HCT116 (cell line): Measurements from ENCODE around the gene CAPN2.

Source experiments
- ATF3 ChIP-seq: IDR thresholded peaks from 2 replicates; pipeline ENCODE4 v1.6.1; 2012
- EZH2 ChIP-seq: fragments of 200-600 bp; sonication (generic); IDR thresholded peaks from 2 replicates; pipeline ENCODE4 v1.6.1; 2017; ENCODE audit warnings: antibody characterized with exemption, mixed run types
- EZH2phosphoT487 ChIP-seq: fragments of 200-600 bp; IDR thresholded peaks from 2 replicates; pipeline ENCODE4 v1.6.1; 2018; ENCODE audit warnings: antibody characterized with exemption, borderline replicate concordance
- JUND ChIP-seq: IDR thresholded peaks from 2 replicates; pipeline ENCODE4 v1.6.1; 2012
- MAX ChIP-seq: IDR thresholded peaks from 2 replicates; pipeline ENCODE4 v1.6.1; 2012
- POLR2A ChIP-seq: IDR thresholded peaks from 2 replicates; pipeline ENCODE4 v1.7.0; 2011; ENCODE audit warnings: borderline replicate concordance; ENCODE audit not compliant: insufficient read depth, insufficient read length; ENCODE audit errors: extremely low read depth
- POLR2AphosphoS5 ChIP-seq: IDR thresholded peaks from 2 replicates; pipeline ENCODE4 v1.6.1; 2011; ENCODE audit warnings: mild to moderate bottlenecking, low read depth, low read length, moderate library complexity
- RAD21 ChIP-seq: IDR thresholded peaks from 2 replicates; pipeline ENCODE4 v1.6.1; 2012; ENCODE audit warnings: low read depth, mild to moderate bottlenecking
- SP1 ChIP-seq: IDR thresholded peaks from 2 replicates; pipeline ENCODE4 v1.6.1; 2012; ENCODE audit warnings: low read depth
- TCF7L2 ChIP-seq: IDR thresholded peaks from 2 replicates; pipeline ENCODE4 v1.7.0; 2011; ENCODE audit warnings: borderline replicate concordance, inconsistent platforms; ENCODE audit not compliant: insufficient read depth, insufficient read length; ENCODE audit errors: extremely low read depth
- YY1 ChIP-seq: IDR thresholded peaks from 2 replicates; pipeline ENCODE4 v1.6.1; 2011; ENCODE audit warnings: low read length, low read depth, moderate library complexity, mild to moderate bottlenecking; ENCODE audit not compliant: insufficient replicate concordance; ENCODE audit errors: extremely low read depth
- ZFX ChIP-seq: fragments of 450-650 bp; IDR thresholded peaks from 2 replicates; pipeline ENCODE4 v1.6.1; 2017
- ZNF274 ChIP-seq: fragments of 200-500 bp; sonication (Bioruptor generic); IDR thresholded peaks from 2 replicates; pipeline ENCODE4 v1.6.1; 2014; ENCODE audit warnings: mild to moderate bottlenecking, low read depth, low read length, inconsistent platforms
- TF ChIP-seq, protein P1 (sequence below), 3 experiments: fragments of 200-600 bp in 1 of 3; sonication (generic) in 1 of 3; IDR thresholded peaks in 2 of 3; conservative IDR thresholded peaks in 1 of 3; 2 replicates each; pipeline ENCODE4 v1.5.1; 2012 to 2017; ENCODE audit warnings: low read depth in 2 of 3, low read length in 2 of 3, antibody characterized with exemption in 1 of 3, borderline replicate concordance in 1 of 3, control low read depth in 1 of 3, mild to moderate bottlenecking in 1 of 3, mixed read lengths in 1 of 3, mixed run types in 1 of 3, moderate library complexity in 1 of 3; ENCODE audit not compliant: insufficient read depth in 1 of 3

- TF ChIP-seq JUND (no peak), ATF3 (no peak), EZH2 (no peak), POLR2A (no peak), ZNF274 (no peak), EZH2phosphoT487 (no peak), ZFX (no peak), TCF7L2 (no peak), RAD21 (no peak), MAX (no peak), SP1 (no peak), YY1 (no peak), POLR2AphosphoS5 (no peak)
- TF ChIP-seq, protein P1, sequence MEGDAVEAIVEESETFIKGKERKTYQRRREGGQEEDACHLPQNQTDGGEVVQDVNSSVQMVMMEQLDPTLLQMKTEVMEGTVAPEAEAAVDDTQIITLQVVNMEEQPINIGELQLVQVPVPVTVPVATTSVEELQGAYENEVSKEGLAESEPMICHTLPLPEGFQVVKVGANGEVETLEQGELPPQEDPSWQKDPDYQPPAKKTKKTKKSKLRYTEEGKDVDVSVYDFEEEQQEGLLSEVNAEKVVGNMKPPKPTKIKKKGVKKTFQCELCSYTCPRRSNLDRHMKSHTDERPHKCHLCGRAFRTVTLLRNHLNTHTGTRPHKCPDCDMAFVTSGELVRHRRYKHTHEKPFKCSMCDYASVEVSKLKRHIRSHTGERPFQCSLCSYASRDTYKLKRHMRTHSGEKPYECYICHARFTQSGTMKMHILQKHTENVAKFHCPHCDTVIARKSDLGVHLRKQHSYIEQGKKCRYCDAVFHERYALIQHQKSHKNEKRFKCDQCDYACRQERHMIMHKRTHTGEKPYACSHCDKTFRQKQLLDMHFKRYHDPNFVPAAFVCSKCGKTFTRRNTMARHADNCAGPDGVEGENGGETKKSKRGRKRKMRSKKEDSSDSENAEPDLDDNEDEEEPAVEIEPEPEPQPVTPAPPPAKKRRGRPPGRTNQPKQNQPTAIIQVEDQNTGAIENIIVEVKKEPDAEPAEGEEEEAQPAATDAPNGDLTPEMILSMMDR (IDR thresholded peaks at IDR 0.05 in 2 of 3, conservative IDR thresholded peaks at IDR 0.05 in 1 of 3; ENCODE audit: borderline replicate concordance in 1 of 3, insufficient read depth in 1 of 3, low read depth in 2 of 3, low read length in 2 of 3) = no peak
Measured at GRCh38 chr1:223775054-223775453, 62.7 kb downstream of the CAPN2 start.
